ENCODE data around the gene TMEM222. TPM values are rescaled to one million over a fixed set of nuclear protein-coding genes. Genes with fewer than 3 reads are reported as not detected.

TMEM222 gene
- polyA plus RNA-seq (2012; rRNA removed), result 51.7 and 52.0 TPM in 2 replicates
- 23.5 and 37.2 TPM in 2 replicates for polyA plus RNA-seq (2012; cell fraction: cytosol; rRNA removed)
- 62.9 and 63.5 TPM in 2 replicates for polyA plus RNA-seq (2012; cell fraction: nucleus; rRNA removed)

GRCh38 chr1:27321813-27322568 is at the start of gene TMEM222:
TSS of gene TMEM222 (plus strand) at chr1:27322163. CDS start at chr1:27322198, 35 bp downstream.
- H2AFZ ChIP-seq (ENCODE audit: low read depth), result peak within 1 kb of the TSS; percentile 98
- H3K4me3 ChIP-seq (ENCODE audit: low read depth in 2 of 2, low read length in 1 of 2), result peak within 1 kb of the TSS; percentile 95 to 100
- TF ChIP-seq MXI1 (IDR thresholded peaks at IDR 0.05; ENCODE audit: low read depth, low read length) (peak; percentile 81; the same call in 1 of the 2 replicates), PBX3 (IDR thresholded peaks at IDR 0.05) (0 out of 2 replicates have a peak, but pooled peaks have one; percentile 17), SIN3A (IDR thresholded peaks at IDR 0.05; ENCODE audit: borderline replicate concordance, low read depth, low read length) (peak; percentile 87; the same call in 1 of the 2 replicates), RXRA (IDR thresholded peaks at IDR 0.05; ENCODE audit: borderline replicate concordance, low read depth) (no peak), USF2 (IDR thresholded peaks at IDR 0.05; ENCODE audit: borderline replicate concordance, low read depth, low read length) (no peak), CHD2 (IDR thresholded peaks at IDR 0.05; ENCODE audit: low read length, partially characterized antibody) (peak; percentile 84), POLR2AphosphoS5 (IDR thresholded peaks at IDR 0.05; ENCODE audit: low read depth, low read length) (peak; percentile 66), RCOR1 (IDR thresholded peaks at IDR 0.05; ENCODE audit: low read length) (peak; percentile 45; the same call in 1 of the 2 replicates), YY1 (IDR thresholded peaks at IDR 0.05; ENCODE audit: low read depth) (peak; percentile 88), JUND (IDR thresholded peaks at IDR 0.05) (no peak), GABPA (IDR thresholded peaks at IDR 0.05; ENCODE audit: low read depth) (peak; percentile 98), FOXM1 (IDR thresholded peaks at IDR 0.05; ENCODE audit: low read depth) (no peak), MAX (IDR thresholded peaks at IDR 0.05; ENCODE audit: low read depth) (peak; percentile 88), IRF3 (IDR thresholded peaks at IDR 0.05; ENCODE audit: low read depth, low read length) (0 out of 2 replicates have a peak, but pooled peaks have one; percentile 17), NRF1 (IDR thresholded peaks at IDR 0.05; ENCODE audit: low read depth, low read length) (no peak), USF1 (IDR thresholded peaks at IDR 0.05; ENCODE audit: borderline replicate concordance, low read depth) (peak; percentile 68), NFIC (IDR thresholded peaks at IDR 0.05; ENCODE audit: borderline replicate concordance) (no peak), FOSL2 (IDR thresholded peaks at IDR 0.05; ENCODE audit: borderline replicate concordance, low read depth) (no peak; the same call in 1 of the 2 replicates), ZBTB33 (IDR thresholded peaks at IDR 0.05; ENCODE audit: borderline replicate concordance, low read depth) (peak; percentile 68), TEAD4 (IDR thresholded peaks at IDR 0.05; ENCODE audit: borderline replicate concordance, insufficient read depth) (peak; percentile 40; the same call in 1 of the 2 replicates), FOXJ3 (CRISPR knock-in tag; IDR thresholded peaks at IDR 0.05) (no peak; the same call in 1 of the 2 replicates), EP300 (IDR thresholded peaks at IDR 0.05; ENCODE audit: borderline replicate concordance in 1 of 2, low read depth in 1 of 2, low read length in 1 of 2) (peak; percentile 20 to 57; a peak in 2 of 4 replicates), TAF1 (IDR thresholded peaks at IDR 0.05; ENCODE audit: borderline replicate concordance, low read depth, low read length) (peak; percentile 71), ELF1 (IDR thresholded peaks at IDR 0.05) (peak; percentile 98)
- no peaks in the 10 kb centered on the region for H3F3A ChIP-seq (replicated peaks; ENCODE audit: insufficient read depth)
- peak within 1 kb of the TSS; percentile 97 for H3K9ac ChIP-seq
- H3K9me2 ChIP-seq, result no peaks in the 10 kb centered on the region
- peak within 1 kb of the TSS; percentile 88 for H3K4me2 ChIP-seq
- CTCF ChIA-PET, result interaction anchor here (0.9 to 17.1 kb wide), 5 partner anchors 11 to 44 kb away, joined by 3 to 185 read pairs (median 12); no protein-coding TSS in a partner anchor
- H3K36me3 ChIP-seq (replicated peaks in 1 of 2; ENCODE audit: control insufficient read depth in 1 of 2, insufficient read depth in 2 of 2, low read length in 1 of 2), result peaks cover 12 to 22% of the 10 kb centered on the region in 2 experiments
- no peaks in the 10 kb centered on the region for H3K27me3 ChIP-seq (ENCODE audit: insufficient read depth)
- H3K9me3 ChIP-seq, result no peaks in the 10 kb centered on the region
- H3K27ac ChIP-seq (ENCODE audit: low read depth in 2 of 2, low read length in 1 of 2), result peak within 1 kb of the TSS; percentile 79 to 92
- peak; percentile 98 for DNase-seq
- peaks cover 11 to 24% of the 10 kb centered on the region in 2 experiments; a peak in 3 of 4 replicates for H3K4me1 ChIP-seq (ENCODE audit: control insufficient read depth in 1 of 2, insufficient read depth in 2 of 2, low read depth in 1 of 2, low read length in 1 of 2)
- 4% methylated on average over 15 of the region's 67 CpGs for WGBS (ENCODE audit: low lambda C conversion rate)
- H3K79me2 ChIP-seq (ENCODE audit: insufficient read depth), result peaks cover 49% of the 10 kb centered on the region
- POLR2A ChIA-PET, result interaction anchor here (1.1 to 1.2 kb wide), 2 partner anchors 22 to 44 kb away, joined by 5 read pairs; partner anchors contain the start of gene MAP3K6
- H4K20me1 ChIP-seq (ENCODE audit: insufficient read depth), result 0 out of 2 replicates have a peak, but pooled peaks cover 1% of the 10 kb centered on the region

Measured in SK-N-SH (cell line).